Inferior parietal cortex (tissue), 1 donor: Measurements from ENCODE around the gene NUTM2A.
"Not testable (repeated sequence)": the region's sequence is repeated elsewhere in the genome, so short reads cannot be mapped to it uniquely, and the experiment has no call there.

Experiments
- DNase-seq: peaks from one replicate; pipeline ENCODE4 v3.0.0-alpha.2; 2016; ENCODE audit errors: extremely low spot score

NUTM2A gene

DNA sequence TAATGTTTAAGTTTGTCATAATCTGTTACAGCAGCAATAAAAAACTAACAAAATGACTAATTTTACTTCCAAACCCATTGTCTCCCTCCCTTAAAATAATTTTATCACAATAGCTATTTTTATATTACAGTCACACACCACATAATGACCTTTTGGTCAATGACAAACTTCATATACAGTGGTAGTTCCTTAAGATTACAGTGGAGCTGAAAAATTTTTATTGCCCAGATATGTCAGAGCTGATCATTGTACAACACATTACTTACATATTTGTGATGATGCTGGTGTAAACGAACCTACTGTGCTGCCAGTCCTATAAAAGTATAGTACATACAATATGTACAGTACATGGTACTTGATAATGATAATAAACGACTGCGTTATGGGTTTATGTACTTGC lies 22.1 kb downstream of the NUTM2A start:
- not testable (repeated sequence) for DNase-seq

DNA sequence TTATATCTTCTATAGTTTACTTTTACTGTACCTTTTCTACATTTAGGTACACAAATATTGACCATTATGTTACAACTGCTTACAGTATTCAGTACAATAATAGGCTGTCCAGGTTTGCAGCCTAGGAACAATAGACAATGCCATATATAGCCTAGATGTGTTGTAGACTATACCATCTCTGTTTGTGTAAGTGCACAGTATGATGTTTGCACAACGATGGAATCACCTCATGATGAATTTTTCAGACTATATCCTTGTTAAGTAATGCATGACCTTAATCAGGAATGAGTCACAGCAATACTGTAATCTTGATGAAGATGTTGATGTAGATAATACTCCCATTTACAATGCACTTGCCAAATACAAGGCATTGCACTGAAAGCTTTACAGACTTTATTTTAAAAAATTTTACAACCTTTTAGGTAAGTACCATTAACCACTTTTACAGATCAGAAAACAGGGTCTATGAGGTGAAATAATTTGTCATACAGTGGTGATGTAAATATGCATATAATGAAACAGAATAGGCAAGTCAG lies 23.6 kb downstream of the NUTM2A start:
- not testable (repeated sequence) for DNase-seq

DNA sequence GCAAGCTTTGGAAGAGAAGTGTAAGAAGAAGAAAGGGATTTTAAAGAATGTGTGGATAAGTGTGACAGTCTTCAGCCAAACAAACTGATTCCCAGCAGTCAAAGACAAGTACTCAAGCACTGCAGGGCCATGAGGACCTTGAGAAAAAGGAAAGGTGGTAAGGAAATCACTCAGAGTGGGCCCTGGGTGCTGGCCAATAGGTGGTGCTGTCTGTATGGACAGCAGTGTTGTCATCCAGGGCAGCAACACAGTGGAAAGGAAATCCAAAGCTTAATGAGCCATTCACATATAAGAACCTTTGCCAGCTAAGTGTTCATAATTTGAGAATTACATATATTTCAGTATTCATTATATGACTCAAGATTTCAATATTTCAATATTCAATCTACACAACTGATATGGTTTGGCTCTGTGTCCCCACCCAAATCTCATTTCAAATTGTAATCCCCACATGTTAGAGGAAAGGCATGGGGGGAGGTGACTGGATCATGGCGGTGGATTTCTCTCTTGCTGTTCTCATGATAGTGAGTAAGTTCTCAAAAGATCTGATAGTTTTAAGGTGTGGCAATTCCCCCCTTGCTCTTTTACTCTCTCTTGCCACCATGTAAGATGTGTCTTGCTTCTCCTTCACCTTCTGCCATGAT lies 55.6 kb downstream of the NUTM2A start:
- DNase-seq: not testable (repeated sequence)
